SK-MEL-5 (cell line): Measurements from ENCODE around the gene PARVG. TPM values are rescaled to one million over a fixed set of nuclear protein-coding genes. Genes with fewer than 3 reads are reported as not detected.

Source experiments
- DNase-seq: peaks from one replicate; pipeline ENCODE4 v3.0.0-alpha.2; 2016; ENCODE audit warnings: low read depth, low spot score
- in situ Hi-C: cut with HindIII; loops from 2 replicates; pipeline ENCODE4 v1.10.0; 2016; ENCODE audit warnings: low sequenced_read_pairs, high pct_unique_total_duplicates, low pct_unique_long_range_greater_than_20kb
- total RNA-seq: library from RNA; depleted of rRNA; stranded (reverse); fragments of >200 nt; shearing (Covaris generic); gene quantifications from 2 replicates; pipeline ENCODE4 v1.2.3, GENCODE V29; 2014

PARVG gene
- total RNA-seq, 1 experiment from 2014 or later: not detected

DNA sequence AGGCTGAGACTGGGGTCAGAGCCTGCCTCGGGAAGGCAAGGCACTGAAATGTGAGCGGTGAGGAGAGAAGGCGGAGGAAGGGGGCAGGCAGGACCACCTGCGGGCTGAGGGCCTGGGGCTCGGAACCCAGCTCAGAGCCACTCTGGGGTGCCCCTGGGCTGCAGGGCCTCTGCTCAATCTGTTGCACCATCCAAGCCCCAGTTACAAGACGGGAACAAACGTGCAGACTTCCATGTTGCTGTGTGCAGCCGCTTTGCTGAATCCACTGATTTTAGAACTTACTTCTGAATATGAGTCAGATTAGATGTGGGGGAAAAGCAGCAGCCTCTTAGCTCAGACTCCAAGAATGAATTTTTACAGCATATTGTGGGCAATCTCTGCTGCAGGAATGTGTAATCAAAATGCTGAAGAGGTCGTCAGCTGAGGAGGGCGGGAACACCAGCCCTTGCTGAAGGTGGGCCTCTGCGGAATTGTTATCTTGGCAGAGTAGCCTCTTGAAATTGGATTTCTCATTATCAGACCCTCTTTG lies 21.6 kb downstream of the PARVG start:
- in situ Hi-C loops: no loop called here
- DNase-seq: no peak

DNA sequence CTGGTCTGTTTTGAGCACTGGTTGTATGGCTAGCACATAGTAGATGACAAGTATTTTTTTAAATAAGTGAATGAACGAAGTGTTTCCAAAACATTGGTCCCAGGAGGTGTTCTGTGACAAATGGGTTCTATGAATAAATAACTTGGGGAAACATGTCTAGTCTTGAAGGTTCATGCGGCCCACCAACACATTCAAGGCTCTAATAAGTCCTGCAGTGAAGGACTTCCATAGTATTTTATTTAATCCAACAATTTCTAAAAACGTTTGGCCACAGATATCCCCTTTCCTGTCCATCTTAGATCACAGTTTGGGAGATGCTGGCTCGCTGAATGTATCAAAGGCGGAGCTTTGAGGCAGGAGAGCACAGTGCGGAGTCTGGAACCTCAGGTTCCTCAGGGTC lies 22.5 kb downstream of the PARVG start:
- DNase-seq: no peak
- in situ Hi-C loops: no loop called here

DNA sequence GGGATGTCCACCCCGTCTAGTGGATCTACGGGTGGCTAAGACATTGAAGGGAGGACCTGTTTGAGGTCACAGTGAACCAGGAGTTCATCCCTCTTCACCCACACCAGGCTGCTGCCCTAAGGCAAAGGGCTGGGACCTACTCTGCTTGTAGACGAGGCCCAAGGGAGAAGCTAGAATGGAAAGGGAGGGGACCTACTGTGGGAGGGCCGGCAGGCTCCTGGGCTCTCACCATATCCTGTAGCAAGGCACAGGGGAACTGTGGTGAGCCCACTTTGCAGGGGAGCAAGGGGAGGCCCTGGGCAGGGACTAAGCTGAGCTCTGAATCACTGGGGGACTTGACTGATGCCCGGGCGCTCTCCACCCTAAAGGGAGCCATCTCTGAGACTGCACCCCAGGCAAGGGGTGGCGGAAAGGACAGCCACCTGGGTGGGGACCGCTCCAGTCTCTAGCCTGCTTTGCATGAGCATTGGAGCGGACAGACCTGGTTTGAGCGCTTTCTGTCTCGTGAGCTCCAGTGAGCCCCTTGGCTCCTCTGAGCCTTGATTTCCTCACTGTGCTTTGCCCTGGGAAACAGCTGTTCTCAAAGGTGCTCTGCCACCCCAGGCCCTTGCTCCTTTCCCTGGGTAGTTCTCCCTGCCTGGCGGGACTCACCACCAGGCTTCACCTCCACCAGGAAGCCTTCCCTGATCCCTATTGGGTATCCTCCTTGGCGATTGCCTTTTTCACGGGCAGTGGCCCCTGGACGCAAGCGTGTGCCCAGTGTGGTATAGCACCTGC lies 24.2 kb downstream of the PARVG start:
- in situ Hi-C loops: no loop called here

DNA sequence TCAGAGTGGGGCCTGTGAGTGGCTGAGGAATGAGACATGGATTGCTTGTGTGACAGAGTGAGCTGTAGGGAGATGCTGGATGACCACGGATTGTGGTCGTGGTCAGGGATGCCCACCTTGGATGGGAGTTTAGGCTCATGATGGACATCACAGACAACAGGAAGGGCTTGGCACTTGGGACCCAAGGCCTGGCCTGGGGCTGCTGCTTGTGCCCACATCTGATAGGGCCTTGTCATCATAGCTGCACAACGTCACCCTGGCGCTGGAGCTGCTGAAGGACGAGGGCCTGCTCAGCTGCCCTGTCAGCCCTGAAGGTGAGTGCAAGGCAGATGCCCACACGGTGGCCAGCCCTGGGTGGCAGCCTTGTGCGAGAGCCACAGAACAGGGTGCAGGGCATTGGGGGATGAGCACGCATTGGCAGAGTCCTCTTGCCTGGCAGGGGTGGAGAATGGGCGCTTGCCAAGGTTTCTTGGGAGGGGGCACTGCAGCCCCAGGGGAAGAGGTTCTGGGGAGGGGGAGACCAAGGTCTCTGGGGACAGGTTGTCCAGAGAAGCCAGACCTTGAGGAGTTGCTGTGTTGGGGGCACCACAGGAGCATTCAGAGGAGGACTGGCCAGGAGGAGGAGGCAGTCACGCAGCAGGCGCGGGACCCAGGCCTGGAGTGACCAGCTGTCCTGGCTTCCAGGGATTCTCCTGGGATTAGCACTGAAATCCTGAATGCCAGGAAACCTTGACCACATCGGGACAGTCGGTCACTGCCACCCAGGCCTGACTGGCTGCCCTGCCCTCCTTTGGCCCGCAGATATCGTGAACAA lies 25.0 kb downstream of the PARVG start:
- in situ Hi-C loops: no loop called here
- DNase-seq: no peak

More for the DNA sequence above, 24.2 kb downstream of the PARVG start:
- DNase-seq: no peak

DNA sequence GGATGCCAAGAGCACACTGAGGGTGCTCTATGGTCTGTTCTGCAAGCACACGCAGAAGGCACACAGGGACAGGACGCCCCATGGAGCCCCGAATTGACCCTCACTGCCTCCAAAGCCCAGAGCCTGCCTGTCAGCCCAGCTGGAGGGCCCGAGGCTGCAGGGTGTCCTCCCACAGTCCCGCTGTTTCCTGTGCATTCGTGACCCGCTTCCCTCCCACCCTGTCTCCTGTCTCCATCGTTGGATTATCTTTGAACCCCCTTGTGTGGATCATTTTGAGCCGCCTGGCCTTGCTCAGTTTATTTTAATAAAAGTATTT lies 25.6 kb downstream of the PARVG start:
- DNase-seq: no peak
- in situ Hi-C loops: no loop called here

DNA sequence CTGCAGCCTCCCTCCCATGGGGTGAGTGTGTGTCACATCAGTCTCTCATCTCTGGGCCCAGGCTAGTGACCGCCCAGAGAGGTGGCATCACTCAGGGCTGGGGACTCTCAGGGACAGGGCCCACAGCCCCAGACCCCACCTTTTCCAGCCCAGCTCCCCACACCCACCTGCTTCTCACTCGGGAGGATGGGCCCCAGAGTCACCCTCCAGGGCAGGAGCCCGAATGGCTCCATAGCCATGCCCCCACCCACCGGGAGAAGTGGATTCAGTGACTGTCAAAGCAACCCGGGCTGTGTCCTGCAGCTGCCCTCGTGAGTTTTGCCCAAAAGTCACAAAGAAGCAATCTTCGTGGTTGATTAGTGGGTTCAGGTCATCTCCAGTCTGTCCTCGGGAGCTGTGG lies 26.0 kb downstream of the PARVG start:
- in situ Hi-C loops: no loop called here
- DNase-seq: no peak

DNA sequence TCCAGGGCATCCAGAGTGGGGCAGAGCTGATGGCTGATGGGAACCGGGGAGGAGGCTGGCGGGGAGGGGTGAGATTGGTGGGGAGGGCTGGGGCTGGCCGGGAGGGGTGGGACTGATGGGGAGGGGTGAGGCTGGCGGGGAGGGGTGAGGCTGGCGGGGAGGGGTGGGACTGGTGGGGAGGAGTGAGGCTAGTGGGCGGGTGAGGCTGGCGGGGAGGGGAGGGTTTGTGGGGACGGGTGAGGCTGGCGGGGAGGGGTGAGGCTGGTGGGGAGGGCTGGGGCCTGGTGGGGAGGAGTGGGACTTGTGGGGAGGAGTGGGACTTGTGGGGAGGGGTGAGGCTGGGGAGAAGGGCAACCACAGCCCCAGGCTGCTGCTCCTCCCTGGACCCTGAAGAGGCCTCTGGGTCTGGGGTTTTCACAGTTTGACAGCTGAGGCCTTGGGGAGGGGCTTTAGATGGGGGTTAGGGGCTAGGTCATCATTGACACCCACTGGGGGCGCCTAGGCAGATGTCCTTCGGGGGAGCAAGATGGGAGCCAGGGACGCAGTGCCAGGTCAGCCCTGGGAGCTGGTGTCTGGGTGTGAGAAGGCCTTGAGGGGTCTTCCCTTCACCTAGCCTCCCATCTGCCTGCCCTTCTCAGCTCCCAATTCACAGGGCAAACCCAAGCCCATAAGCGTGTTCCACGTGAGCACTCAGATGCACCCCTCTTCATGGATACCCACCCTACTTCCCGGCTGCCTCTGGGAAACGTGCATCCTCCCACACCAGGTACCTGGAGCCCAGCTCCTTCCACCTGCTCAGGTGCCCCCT lies 26.7 kb downstream of the PARVG start:
- no peak for DNase-seq
- in situ Hi-C loops: no loop called here

DNA sequence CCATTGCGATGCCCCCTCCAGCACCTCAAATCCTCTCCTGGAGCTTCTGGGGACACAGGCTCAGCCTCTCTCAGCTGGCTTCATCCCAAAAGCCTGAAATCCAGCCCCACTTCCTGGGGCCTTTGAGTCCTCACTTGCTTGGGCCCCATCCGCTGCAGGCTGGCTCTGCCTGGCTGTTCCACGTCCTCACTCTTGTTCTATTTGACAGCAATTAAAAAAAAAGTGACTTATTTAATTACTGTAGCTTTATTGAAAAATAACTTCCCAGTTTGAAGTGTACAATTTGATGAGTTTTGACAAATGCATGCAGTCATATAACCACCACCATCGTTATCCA lies 27.2 kb downstream of the PARVG start:
- in situ Hi-C loops: no loop called here
- DNase-seq: no peak

DNA sequence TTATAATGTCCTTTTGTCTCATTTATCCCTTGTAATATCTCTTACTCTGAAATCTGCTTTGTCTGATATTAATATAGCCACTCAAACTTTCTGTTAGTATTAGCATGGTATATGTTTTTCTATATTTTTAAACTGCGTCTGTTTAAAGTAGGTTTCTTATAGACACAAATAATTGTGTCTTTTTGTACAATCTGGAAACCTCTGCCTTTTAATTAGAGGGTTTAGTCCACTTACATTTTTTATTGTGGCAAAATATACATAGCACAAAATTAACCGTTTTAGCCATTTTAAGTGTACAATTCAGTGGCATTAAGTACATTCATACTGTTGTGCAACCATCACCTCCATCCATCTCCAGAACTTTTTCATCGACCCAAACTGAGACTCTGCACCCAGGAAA lies 28.6 kb downstream of the PARVG start:
- in situ Hi-C loops: no loop called here
- DNase-seq: no peak

DNA sequence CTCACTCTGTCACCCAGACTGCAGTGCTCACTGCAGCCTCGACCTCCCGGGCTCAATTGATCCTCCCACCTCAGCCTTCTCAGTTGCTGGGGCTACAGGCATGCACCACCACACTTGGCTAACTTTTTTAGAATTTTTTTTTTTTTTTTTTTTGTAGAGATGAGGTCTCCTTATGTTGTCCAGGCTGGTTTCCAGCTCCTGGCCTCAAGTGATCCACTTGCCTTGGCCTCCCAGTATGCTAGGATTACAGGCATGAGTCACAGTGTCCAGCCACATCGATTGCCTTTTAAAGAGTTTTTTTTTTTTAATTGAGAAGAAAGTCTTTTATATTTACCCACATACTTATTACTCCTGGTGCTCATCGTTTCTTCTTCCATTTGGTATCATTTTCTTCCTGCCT lies 30.0 kb downstream of the PARVG start:
- in situ Hi-C loops: no loop called here
- no peak for DNase-seq

DNA sequence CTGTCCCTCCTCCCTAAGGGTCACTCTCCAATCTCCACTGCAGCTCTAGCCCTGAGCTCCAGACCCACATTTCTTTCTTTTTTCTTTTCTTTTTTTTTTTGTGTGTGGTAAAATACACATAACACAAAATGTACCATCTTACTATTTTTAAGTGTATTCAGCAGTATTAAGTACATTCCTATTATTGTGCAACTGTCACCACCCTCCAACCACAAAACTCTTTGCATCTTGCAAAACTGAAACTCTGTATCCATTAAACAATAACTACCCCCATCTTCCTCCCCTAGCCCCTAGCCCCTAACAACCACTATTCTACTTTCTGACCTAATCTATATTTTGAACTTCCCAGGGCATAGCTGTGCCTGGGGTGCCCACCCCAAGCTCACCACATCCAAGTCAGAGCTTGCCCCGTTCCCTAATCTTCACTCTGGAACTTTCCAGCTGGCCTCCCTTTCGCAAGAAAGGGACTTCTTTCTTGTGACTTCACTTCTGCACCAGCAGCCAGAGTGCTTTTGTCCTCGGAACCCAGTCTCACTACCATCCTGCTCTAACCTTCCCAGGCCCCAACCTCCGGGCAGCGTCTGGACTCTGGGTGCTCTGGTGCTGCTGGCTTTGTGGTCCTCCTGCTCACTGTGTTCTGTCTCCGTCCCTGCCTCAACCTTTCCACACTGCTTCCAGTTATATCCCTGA lies 30.7 kb downstream of the PARVG start:
- DNase-seq: no peak
- in situ Hi-C loops: no loop called here

DNA sequence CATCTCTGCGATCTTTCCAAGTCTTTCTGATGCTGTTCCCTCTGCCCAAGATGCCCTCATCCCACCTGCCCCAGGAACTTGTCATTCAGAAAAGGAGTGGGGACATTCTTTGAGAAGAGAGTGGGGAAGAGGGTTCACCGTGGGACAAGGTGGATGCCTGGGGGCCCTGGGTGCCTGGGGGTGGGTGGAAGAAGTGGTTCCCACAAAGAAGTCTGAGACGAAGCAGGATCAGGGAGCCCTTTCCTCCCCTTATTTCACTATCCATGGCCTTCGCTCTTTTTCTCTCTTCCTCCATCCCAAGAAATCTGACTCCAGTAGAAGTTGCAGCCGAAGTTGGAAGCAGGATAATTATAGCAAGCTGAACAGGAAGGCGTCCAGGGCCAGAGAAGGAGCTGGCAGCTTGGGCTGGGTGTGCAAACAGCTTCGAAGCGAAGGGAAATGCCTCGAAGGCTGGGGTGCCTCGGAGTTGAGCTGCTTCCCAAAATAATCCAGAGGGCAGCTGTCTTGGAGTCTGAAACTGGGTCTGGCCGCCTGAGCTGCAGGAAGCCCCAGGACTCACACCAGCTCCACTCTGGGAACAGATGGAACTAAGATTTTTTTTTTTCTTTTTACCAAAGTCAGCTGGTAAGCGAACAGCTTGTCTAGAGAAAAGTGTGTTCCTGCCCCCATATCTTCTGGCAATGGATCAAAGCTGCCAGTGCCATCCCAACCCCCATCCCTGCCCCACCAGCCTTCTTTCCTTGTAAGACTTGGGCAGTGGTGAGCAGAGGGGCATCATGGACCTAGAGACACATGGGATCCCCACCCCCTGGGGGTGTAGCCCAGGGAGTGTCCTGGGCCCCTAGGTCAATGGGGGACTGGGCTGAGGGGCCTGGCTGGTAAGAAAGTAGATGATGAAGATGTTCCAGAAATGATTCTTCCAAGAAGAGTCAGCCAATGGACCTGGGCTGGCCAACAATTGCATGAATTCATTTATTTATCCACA lies 31.5 kb downstream of the PARVG start:
- DNase-seq: no peak
- in situ Hi-C loops: no loop called here

DNA sequence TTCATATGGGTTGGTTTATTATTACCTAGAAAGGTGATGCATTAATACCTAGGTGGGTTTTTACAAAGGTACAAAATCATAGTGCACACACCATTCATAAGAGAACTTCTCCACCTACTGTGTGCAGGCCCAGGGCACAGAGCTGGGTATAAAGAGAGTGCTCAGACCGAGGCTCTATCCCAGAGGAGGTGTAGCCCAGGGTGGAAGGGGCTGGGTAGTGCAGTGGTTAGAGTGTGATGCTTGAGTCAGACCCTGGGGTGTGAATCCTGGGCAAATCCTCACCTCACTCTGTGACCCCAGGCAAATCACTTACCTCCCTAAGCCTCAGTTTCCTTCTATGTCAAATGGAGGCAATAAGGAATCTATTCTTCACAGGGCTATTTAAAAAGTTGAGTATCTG lies 32.2 kb downstream of the PARVG start:
- in situ Hi-C loops: no loop called here
- no peak for DNase-seq

DNA sequence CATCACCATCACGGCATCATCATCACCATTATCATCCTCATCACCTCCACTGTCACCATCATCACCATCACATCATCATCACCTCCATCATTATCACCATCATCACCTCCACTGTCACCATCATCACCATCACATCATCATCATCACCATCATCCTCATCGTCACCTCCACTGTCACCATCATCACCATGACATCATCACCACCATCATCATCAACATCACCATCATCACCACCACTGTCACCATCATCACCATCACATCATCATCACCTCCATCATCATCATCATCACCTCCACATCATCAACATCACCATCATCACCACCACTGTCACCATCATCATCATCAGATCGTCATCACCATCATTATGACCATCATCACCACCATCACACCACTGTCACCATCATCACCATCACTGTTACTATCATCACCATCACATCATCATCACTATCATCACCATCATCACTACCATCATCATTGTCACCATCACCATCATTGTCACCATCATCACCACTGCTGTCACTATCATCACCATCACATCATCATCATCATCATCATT lies 32.8 kb downstream of the PARVG start:
- in situ Hi-C loops: no loop called here
- no peak for DNase-seq

DNA sequence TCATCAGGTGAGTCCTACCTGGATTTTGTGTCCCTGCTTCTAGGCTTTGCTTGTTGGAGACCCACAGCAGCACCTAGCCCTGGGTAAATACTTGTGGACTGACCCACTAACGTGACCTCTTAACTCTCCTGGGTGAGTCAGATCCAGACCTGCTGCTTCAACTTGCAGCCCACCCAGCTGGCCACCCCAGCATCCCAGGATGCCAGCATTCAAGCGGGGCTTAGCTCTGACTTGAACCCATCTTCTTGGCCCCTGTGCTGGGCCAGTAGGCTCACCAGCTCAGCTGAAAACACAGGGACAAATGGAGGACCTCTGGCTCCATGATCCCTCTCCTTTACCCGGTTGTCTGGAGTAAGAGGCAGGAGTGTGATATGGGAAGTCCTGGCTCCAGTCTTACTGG lies 33.5 kb downstream of the PARVG start:
- DNase-seq: no peak
- in situ Hi-C loops: no loop called here

DNA sequence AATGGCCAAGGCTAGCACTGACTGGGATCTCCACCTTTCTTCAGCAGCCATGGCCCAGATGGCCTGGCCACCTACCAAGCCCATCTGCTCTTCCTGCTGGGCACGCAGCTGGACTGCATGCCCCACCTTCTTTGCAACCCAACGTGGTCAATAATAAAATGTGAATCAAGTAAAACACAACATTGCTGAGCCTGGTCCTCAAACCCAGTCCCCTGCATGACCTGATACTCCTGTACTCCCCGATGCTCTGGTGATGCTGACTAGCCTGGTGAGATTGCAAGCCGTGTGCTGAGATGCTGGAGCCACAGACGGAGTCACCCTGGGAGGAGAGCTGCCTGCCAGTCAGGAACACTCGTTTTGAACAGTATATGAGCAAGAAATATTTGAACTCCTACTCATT lies 34.0 kb downstream of the PARVG start:
- DNase-seq: no peak
- in situ Hi-C loops: no loop called here

DNA sequence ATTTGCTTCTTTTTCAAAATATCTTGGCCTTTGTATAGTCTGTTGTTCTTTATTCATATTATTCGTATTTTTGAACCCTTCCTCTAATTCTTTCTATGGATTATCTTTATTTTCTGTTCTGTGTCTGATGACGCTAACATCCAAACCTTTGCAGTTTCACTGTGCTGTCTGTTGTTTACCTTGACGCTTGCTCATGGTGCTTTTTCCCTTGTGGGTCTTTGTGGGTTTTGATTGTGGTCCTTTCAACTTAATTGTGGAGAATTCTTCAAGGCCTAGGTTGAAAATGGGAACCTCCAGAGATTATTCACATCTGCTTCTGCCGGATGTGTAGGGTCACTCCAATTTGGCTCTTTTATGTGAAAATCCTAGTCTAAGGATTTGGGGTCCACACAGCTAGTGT lies 34.6 kb downstream of the PARVG start:
- no peak for DNase-seq
- in situ Hi-C loops: no loop called here
